Measurements from ENCODE around the gene ANKRD28.

ANKRD28 gene

DNA sequence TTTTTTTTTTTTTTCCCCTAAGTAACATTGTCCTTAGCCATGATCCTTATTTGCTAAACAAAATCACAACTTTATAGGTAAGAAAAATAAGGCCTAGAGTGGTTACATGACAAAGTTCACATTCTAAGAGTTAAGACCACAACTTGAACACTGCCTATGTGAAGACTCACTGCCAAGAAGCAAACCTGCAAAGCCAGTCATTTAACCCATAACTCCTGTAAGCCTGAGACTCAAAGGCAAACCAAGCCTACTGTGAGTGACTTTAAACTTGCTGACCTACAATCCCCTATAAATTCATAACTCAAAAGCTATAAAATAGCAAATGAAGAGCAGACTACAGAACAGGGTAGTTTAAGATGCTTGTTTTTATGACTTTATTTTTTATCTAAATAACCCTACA, 12.9 kb upstream of the ANKRD28 start:
- Histone ChIP-seq H2AFZ (ENCODE audit: low read length) (no peak overlapping the region), H3K4me1 (ENCODE audit: insufficient read depth, low read length, severe bottlenecking) (peaks cover 19% of the 10 kb centered on the region)

DNA sequence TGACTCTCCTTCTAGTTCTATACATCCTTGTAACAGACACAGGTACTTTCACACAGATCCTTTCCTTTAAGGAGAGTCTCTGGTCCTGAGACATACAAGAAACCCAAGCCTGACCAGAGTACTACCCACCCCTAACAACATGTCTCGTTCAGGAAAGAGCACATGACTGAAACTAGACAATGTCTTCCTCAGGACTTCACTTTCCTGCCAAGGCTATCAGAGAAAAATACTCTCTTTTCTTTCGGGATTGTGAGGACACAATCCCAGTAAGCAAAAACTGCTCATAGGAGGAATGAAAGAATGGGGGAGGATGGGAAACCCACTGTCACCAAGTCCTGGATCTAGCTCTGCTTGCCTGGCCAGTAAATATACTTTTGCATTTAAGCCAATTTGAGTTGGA, 11.5 kb upstream of the ANKRD28 start:
- Histone ChIP-seq H3K36me3 (ENCODE audit: insufficient read depth, low read length) (peaks cover 4% of the 10 kb centered on the region; the same call in 1 of the 2 replicates), H2AFZ (ENCODE audit: low read length) (no peak overlapping the region), H3K4me2 (ENCODE audit: low read length) (no peak overlapping the region), H3K9me2 (ENCODE audit: low read depth, low read length) (no peaks in the 10 kb centered on the region), H3K9me3 (ENCODE audit: low read length) (no peaks in the 10 kb centered on the region), H3K4me1 (ENCODE audit: insufficient read depth, low read length, severe bottlenecking) (peaks cover 23% of the 10 kb centered on the region), H3K79me2 (ENCODE audit: insufficient read depth, low read length) (peaks cover 42% of the 10 kb centered on the region), H3K4me3 (ENCODE audit: low read depth, low read length, poor library complexity, severe bottlenecking) (no peak overlapping the region), H3F3A (ENCODE audit: insufficient read depth, low read length) (no peaks in the 10 kb centered on the region), H3K27me3 (ENCODE audit: insufficient read depth, low read length) (no peaks in the 10 kb centered on the region), H3K9ac (ENCODE audit: low read length) (no peak overlapping the region), H3K27ac (ENCODE audit: low read depth, low read length, poor library complexity, severe bottlenecking) (no peak overlapping the region), H4K20me1 (ENCODE audit: insufficient read depth, low read length) (no peaks in the 10 kb centered on the region)
- TF ChIP-seq, protein P1, sequence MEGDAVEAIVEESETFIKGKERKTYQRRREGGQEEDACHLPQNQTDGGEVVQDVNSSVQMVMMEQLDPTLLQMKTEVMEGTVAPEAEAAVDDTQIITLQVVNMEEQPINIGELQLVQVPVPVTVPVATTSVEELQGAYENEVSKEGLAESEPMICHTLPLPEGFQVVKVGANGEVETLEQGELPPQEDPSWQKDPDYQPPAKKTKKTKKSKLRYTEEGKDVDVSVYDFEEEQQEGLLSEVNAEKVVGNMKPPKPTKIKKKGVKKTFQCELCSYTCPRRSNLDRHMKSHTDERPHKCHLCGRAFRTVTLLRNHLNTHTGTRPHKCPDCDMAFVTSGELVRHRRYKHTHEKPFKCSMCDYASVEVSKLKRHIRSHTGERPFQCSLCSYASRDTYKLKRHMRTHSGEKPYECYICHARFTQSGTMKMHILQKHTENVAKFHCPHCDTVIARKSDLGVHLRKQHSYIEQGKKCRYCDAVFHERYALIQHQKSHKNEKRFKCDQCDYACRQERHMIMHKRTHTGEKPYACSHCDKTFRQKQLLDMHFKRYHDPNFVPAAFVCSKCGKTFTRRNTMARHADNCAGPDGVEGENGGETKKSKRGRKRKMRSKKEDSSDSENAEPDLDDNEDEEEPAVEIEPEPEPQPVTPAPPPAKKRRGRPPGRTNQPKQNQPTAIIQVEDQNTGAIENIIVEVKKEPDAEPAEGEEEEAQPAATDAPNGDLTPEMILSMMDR (IDR thresholded peaks at IDR 0.05; ENCODE audit: low read length) = no peak
- TF ChIP-seq EZH2 (IDR thresholded peaks at IDR 0.05; ENCODE audit: borderline replicate concordance, low read length) = no peak

More for the DNA sequence above, 12.9 kb upstream of the ANKRD28 start:
- H3K27me3 ChIP-seq (ENCODE audit: insufficient read depth, low read length) = no peaks in the 10 kb centered on the region
- no peaks in the 10 kb centered on the region for H3F3A ChIP-seq (ENCODE audit: insufficient read depth, low read length)
- no peaks in the 10 kb centered on the region for H3K9me3 ChIP-seq (ENCODE audit: low read length)
- TF ChIP-seq, protein P1 (IDR thresholded peaks at IDR 0.05; ENCODE audit: low read length) = no peak
- TF ChIP-seq EZH2 (IDR thresholded peaks at IDR 0.05; ENCODE audit: borderline replicate concordance, low read length) = no peak
- H3K36me3 ChIP-seq (ENCODE audit: insufficient read depth, low read length) = no peaks in the 10 kb centered on the region
- no peak overlapping the region for H3K4me3 ChIP-seq (ENCODE audit: low read depth, low read length, poor library complexity, severe bottlenecking)
- peaks cover 33% of the 10 kb centered on the region for H3K79me2 ChIP-seq (ENCODE audit: insufficient read depth, low read length)
- no peaks in the 10 kb centered on the region for H4K20me1 ChIP-seq (ENCODE audit: insufficient read depth, low read length)
- H3K4me2 ChIP-seq (ENCODE audit: low read length) = no peak overlapping the region
- H3K27ac ChIP-seq (ENCODE audit: low read depth, low read length, poor library complexity, severe bottlenecking) = no peak overlapping the region
- no peaks in the 10 kb centered on the region for H3K9me2 ChIP-seq (ENCODE audit: low read depth, low read length)
- H3K9ac ChIP-seq (ENCODE audit: low read length) = no peak overlapping the region

DNA sequence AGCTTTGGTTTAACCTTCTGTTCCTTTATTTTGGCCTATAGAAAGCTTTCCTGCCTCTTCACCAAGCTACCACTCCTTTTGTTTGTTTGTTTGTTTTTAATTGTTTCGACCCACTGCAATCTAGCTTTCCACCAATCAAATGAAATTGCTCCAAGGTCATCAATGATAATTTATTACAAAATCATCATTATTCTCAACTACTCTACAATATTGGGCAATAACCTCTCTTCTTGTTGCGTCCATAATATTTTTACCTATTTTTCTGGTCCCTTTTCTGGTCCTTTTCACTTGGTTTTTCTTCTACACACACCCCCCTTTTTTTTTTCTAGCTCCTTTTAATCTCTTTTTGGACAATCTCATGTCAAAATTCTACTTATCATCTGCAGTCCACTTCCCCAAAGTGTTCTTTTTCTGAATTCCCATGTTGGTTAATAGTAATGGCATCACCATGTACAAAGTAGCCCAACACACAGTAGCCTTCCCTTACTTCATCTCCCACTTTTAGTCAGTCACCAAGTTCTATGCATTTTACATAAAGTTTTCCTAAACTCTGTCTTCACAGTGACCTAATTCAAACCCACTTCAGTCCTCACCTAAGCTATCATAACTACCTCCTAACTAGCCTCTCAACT, 11.0 kb upstream of the ANKRD28 start:
- H3K9ac ChIP-seq (ENCODE audit: low read length) = no peak overlapping the region
- peaks cover 44% of the 10 kb centered on the region for H3K79me2 ChIP-seq (ENCODE audit: insufficient read depth, low read length)
- H3K4me3 ChIP-seq (ENCODE audit: low read depth, low read length, poor library complexity, severe bottlenecking) = no peak overlapping the region
- peaks cover 4% of the 10 kb centered on the region; the same call in 1 of the 2 replicates for H3K36me3 ChIP-seq (ENCODE audit: insufficient read depth, low read length)
- no peaks in the 10 kb centered on the region for H3K9me2 ChIP-seq (ENCODE audit: low read depth, low read length)
- peaks cover 23% of the 10 kb centered on the region for H3K4me1 ChIP-seq (ENCODE audit: insufficient read depth, low read length, severe bottlenecking)
- no peaks in the 10 kb centered on the region for H3K9me3 ChIP-seq (ENCODE audit: low read length)
- no peak overlapping the region for H3K27ac ChIP-seq (ENCODE audit: low read depth, low read length, poor library complexity, severe bottlenecking)
- no peaks in the 10 kb centered on the region for H4K20me1 ChIP-seq (ENCODE audit: insufficient read depth, low read length)
- no peaks in the 10 kb centered on the region for H3K27me3 ChIP-seq (ENCODE audit: insufficient read depth, low read length)
- no peak overlapping the region for H2AFZ ChIP-seq (ENCODE audit: low read length)
- H3K4me2 ChIP-seq (ENCODE audit: low read length) = no peak overlapping the region
- H3F3A ChIP-seq (ENCODE audit: insufficient read depth, low read length) = no peaks in the 10 kb centered on the region
- TF ChIP-seq EZH2 (IDR thresholded peaks at IDR 0.05; ENCODE audit: borderline replicate concordance, low read length) = no peak
